ENCODE measurements around the gene FRS3.

FRS3 gene

DNA sequence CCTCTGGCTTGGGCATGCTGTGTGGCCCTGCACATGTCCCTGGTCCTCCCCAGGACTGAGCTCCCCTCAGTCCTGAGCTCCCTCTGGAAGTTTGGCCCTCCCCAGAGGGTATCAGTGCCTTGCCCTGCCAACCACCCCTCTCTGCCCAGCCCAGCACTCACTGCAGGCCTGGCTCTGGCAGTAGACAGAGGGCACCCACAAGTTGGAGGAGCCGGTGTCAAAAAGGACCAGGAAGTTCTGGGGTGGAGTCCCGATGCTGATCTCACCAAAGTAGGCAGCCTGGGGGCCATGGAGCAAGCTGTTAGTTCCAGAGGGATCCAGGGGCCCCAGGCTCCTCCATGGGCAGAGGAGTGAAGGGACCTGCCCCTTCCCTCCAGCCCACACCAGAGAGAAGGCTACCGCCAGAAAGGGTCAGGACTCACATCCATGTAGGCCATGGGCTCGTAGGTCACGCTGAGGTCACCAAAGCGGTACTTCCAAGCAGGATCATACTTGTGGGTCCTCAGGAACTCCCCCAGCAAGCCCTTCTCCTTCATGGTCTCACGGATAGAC is 35.4 kb downstream of the FRS3 start:
- WGBS: 90% methylated on average over 7 of the region's 7 CpGs
- Histone ChIP-seq H2AFZ (ENCODE audit: low read depth, low read length) (no peak overlapping the region), H3K4me3 (ENCODE audit: insufficient read depth in 1 of 2, low read depth in 1 of 2, low read length in 2 of 2) (no peak overlapping the region), H3K4me2 (ENCODE audit: low read length, poor library complexity, severe bottlenecking) (no peak overlapping the region), H3K23ac (ENCODE audit: low read length in 2 of 2) (no peak overlapping the region), H3K36me3 (ENCODE audit: control insufficient read depth in 1 of 2, insufficient read depth in 2 of 2, low read depth in 1 of 2, low read length in 2 of 2) (no peaks in the 10 kb centered on the region), H3K9me3 (ENCODE audit: control insufficient read depth, low read length) (no peaks in the 10 kb centered on the region), H2BK5ac (ENCODE audit: low read depth, low read length, poor library complexity, severe bottlenecking) (no peak overlapping the region), H2BK15ac (ENCODE audit: low read depth, poor library complexity, severe bottlenecking) (no peak overlapping the region), H2BK12ac (ENCODE audit: low read length in 2 of 2) (no peak overlapping the region), H3K4me1 (ENCODE audit: control insufficient read depth, insufficient read depth, low read depth, low read length) (no peaks in the 10 kb centered on the region), H3K4ac (ENCODE audit: low read depth in 1 of 2, low read length in 2 of 2) (no peak overlapping the region), H2AK5ac (ENCODE audit: low read length, severe bottlenecking) (no peak overlapping the region), H3K79me1 (replicated peaks; ENCODE audit: low read length, poor library complexity, severe bottlenecking) (no peaks in the 10 kb centered on the region), H3K9ac (ENCODE audit: low read length) (no peak overlapping the region), H3K27me3 (ENCODE audit: control insufficient read depth in 1 of 2, insufficient read depth in 1 of 2, low read length in 2 of 2) (peaks cover 0 to 35% of the 10 kb centered on the region in 2 experiments), H3K27ac (ENCODE audit: low read length, poor library complexity, severe bottlenecking) (no peak overlapping the region), H4K8ac (ENCODE audit: low read length) (no peak overlapping the region), H3K18ac (ENCODE audit: low read depth in 1 of 2, low read length in 2 of 2) (no peak overlapping the region), H3K14ac (ENCODE audit: low read length in 2 of 2) (no peak overlapping the region), H2BK120ac (ENCODE audit: low read depth, low read length) (no peak overlapping the region), H4K91ac (ENCODE audit: low read length) (no peak overlapping the region)
- DNase-seq: no peak

DNA sequence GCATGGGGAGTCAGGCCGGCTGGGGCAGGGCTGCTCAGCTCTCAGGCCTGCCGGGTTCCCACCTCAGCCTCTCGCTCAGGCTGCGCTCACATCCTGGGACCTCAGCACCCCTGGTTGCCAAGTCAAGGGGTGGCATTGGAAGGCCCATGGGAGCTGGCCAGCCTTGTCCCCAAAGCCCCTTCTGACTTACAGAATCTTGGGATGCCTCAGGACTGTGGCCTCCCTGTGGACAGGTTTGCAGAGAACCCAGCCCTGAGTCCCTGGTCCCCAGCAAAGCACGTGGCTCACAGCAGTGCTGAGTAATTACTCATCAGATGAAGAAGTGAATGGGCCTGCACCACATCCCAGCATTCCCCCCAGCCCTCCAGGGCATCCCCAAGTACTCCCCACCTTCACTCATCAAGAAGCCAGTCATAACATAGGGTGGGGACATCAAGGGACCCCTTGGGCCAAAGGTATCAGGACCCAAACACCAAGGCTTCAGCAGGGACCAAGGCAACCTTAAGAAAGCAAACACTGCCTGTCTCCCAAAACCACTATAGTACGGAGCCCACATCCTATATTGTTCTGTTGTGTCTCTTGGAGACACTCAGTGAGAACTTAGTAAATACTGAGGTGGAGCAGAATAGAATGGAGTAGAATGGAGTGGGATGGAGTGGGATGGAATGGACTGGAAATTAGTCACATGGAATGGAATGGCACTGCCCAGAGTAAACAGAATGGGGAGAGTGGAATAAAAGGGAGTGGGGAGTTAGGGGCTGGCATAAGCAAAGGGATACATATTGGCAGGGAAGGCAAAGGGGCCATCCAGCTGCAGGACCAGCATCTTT is 36.1 kb downstream of the FRS3 start:
- WGBS: 85% methylated on average over 6 of the region's 6 CpGs
- Histone ChIP-seq H3K23ac (ENCODE audit: low read length in 2 of 2) (no peak overlapping the region), H3K36me3 (ENCODE audit: control insufficient read depth in 1 of 2, insufficient read depth in 2 of 2, low read depth in 1 of 2, low read length in 2 of 2) (no peaks in the 10 kb centered on the region), H2AK5ac (ENCODE audit: low read length, severe bottlenecking) (no peak overlapping the region), H2BK12ac (ENCODE audit: low read length in 2 of 2) (no peak overlapping the region), H3K27me3 (ENCODE audit: control insufficient read depth in 1 of 2, insufficient read depth in 1 of 2, low read length in 2 of 2) (peaks cover 0 to 39% of the 10 kb centered on the region in 2 experiments), H3K14ac (ENCODE audit: low read length in 2 of 2) (no peak overlapping the region), H3K9me3 (ENCODE audit: control insufficient read depth, low read length) (no peaks in the 10 kb centered on the region), H2BK5ac (ENCODE audit: low read depth, low read length, poor library complexity, severe bottlenecking) (no peak overlapping the region), H3K4me1 (ENCODE audit: control insufficient read depth, insufficient read depth, low read depth, low read length) (peaks cover 2% of the 10 kb centered on the region), H2BK120ac (ENCODE audit: low read depth, low read length) (no peak overlapping the region), H3K79me1 (replicated peaks; ENCODE audit: low read length, poor library complexity, severe bottlenecking) (no peaks in the 10 kb centered on the region), H4K8ac (ENCODE audit: low read length) (no peak overlapping the region), H3K27ac (ENCODE audit: low read length, poor library complexity, severe bottlenecking) (no peak overlapping the region), H2AFZ (ENCODE audit: low read depth, low read length) (no peak overlapping the region), H3K4me3 (ENCODE audit: insufficient read depth in 1 of 2, low read depth in 1 of 2, low read length in 2 of 2) (no peak overlapping the region), H3K9ac (ENCODE audit: low read length) (no peak overlapping the region), H3K4me2 (ENCODE audit: low read length, poor library complexity, severe bottlenecking) (no peak overlapping the region), H3K4ac (ENCODE audit: low read depth in 1 of 2, low read length in 2 of 2) (no peak overlapping the region), H4K91ac (ENCODE audit: low read length) (no peak overlapping the region), H3K18ac (ENCODE audit: low read depth in 1 of 2, low read length in 2 of 2) (no peak overlapping the region), H2BK15ac (ENCODE audit: low read depth, poor library complexity, severe bottlenecking) (no peak overlapping the region)
- DNase-seq: no peak

DNA sequence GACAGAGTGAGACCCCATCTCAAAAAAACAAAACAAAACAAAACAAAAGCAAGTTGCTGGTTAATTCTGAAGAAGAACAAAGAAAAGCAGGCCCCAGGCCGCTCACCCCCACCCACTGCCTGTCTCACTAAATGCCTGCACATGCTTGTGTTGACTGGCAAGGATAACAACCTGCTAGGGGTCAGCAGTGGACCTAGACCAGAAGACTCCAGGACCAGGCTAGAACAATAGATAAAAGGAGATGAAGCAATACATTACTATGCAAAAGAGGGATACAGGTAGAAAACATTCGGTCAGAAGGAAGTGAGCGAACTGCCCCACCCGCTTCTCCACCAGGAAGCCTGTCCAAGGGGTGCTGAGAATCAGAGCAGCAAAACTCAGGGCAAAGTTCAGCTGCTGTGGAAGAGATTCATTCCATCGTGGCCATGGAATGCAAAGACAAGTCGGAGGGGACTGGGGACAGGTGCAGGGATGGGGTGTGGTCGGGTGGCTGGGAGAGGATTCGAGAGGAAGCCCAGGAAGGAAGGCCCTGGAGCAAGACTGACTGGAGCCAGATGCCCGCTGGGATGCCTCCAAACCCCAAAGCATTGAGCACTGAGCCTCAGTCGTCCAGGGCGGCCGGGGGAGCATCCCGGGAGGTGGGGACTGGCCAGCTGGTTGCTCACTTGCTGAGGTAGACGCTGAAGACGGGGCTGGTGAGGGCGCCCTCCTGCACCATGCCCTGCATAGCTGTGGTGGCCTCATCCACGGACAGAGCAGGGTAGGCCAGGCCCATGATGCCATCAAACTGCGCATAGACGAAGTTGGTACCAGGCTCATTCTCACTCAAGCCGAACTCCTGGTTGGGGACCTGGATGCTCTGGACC is 37.8 kb downstream of the FRS3 start:
- 86% methylated on average over 20 of the region's 20 CpGs for WGBS
- Histone ChIP-seq H2AFZ (ENCODE audit: low read depth, low read length) (no peak overlapping the region), H2BK120ac (ENCODE audit: low read depth, low read length) (no peak overlapping the region), H3K23ac (ENCODE audit: low read length in 2 of 2) (no peak overlapping the region), H3K9me3 (ENCODE audit: control insufficient read depth, low read length) (no peaks in the 10 kb centered on the region), H3K18ac (ENCODE audit: low read depth in 1 of 2, low read length in 2 of 2) (no peak overlapping the region), H3K27me3 (ENCODE audit: control insufficient read depth in 1 of 2, insufficient read depth in 1 of 2, low read length in 2 of 2) (peaks cover 0 to 33% of the 10 kb centered on the region in 2 experiments), H3K4me2 (ENCODE audit: low read length, poor library complexity, severe bottlenecking) (no peak overlapping the region), H3K27ac (ENCODE audit: low read length, poor library complexity, severe bottlenecking) (no peak overlapping the region), H3K36me3 (ENCODE audit: control insufficient read depth in 1 of 2, insufficient read depth in 2 of 2, low read depth in 1 of 2, low read length in 2 of 2) (no peaks in the 10 kb centered on the region), H2BK15ac (ENCODE audit: low read depth, poor library complexity, severe bottlenecking) (no peak overlapping the region), H2BK5ac (ENCODE audit: low read depth, low read length, poor library complexity, severe bottlenecking) (no peak overlapping the region), H3K4me3 (ENCODE audit: insufficient read depth in 1 of 2, low read depth in 1 of 2, low read length in 2 of 2) (no peak overlapping the region), H3K14ac (ENCODE audit: low read length in 2 of 2) (peak overlapping the region in 1 of 2 experiments; percentile 4), H3K4me1 (ENCODE audit: control insufficient read depth, insufficient read depth, low read depth, low read length) (peaks cover 2% of the 10 kb centered on the region), H3K4ac (ENCODE audit: low read depth in 1 of 2, low read length in 2 of 2) (no peak overlapping the region), H4K91ac (ENCODE audit: low read length) (no peak overlapping the region), H2AK5ac (ENCODE audit: low read length, severe bottlenecking) (no peak overlapping the region), H2BK12ac (ENCODE audit: low read length in 2 of 2) (no peak overlapping the region), H3K9ac (ENCODE audit: low read length) (no peak overlapping the region), H4K8ac (ENCODE audit: low read length) (no peak overlapping the region), H3K79me1 (replicated peaks; ENCODE audit: low read length, poor library complexity, severe bottlenecking) (no peaks in the 10 kb centered on the region)
- DNase-seq: no peak
